Neural crest cell (in vitro differentiated cells): ENCODE data around the gene ERMAP. TPM values are rescaled to one million over a fixed set of nuclear protein-coding genes. Genes with fewer than 3 reads are reported as not detected.

Experiments
- DNase-seq: peaks from one replicate; pipeline ENCODE4 v3.0.0; 2021; ENCODE audit warnings: low read depth, mixed read lengths, low spot score
- H3K27ac Mint-ChIP-seq: one replicate; pipeline ENCODE4 v1.8.0; 2021; ENCODE audit warnings: mild to moderate bottlenecking, mixed read lengths; ENCODE audit not compliant: unreplicated experiment
- H3K27me3 Mint-ChIP-seq: 2 replicates; pipeline ENCODE4 v1.8.0; 2021; ENCODE audit warnings: low read depth, mild to moderate bottlenecking, mixed read lengths
- H3K36me3 Mint-ChIP-seq: 2 replicates; pipeline ENCODE4 v1.8.0; 2021; ENCODE audit warnings: low read depth, mild to moderate bottlenecking, mixed read lengths
- H3K4me1 Mint-ChIP-seq: 2 replicates; pipeline ENCODE4 v1.8.0; 2021; ENCODE audit warnings: mixed read lengths
- H3K4me3 Mint-ChIP-seq: one replicate; pipeline ENCODE4 v1.8.0; 2021; ENCODE audit warnings: mild to moderate bottlenecking, mixed read lengths
- H3K9me3 Mint-ChIP-seq: 2 replicates; pipeline ENCODE4 v1.8.0; 2021; ENCODE audit warnings: mixed read lengths
- CTCF ChIP-seq: fragments of 200-600 bp; sonication (generic); conservative IDR thresholded peaks from 2 replicates; pipeline ENCODE4 v1.5.0; 2021; ENCODE audit warnings: antibody characterized with exemption, mild to moderate bottlenecking
- total RNA-seq: library from RNA; stranded (reverse); gene quantifications from 2 replicates; pipeline ENCODE4 v1.2.1, GENCODE V29; 2021

The ERMAP gene
- total RNA-seq, 1 donor from 2014 or later: 8.8 TPM

GRCh38 chr1:42845866-42846256, 28.9 kb downstream of the ERMAP start:
- H3K4me1 Mint-ChIP-seq: peaks cover 51% of the 10 kb centered on the region
- no peak for TF ChIP-seq CTCF
- no peaks in the 10 kb centered on the region for H3K27me3 Mint-ChIP-seq
- no peak overlapping the region for H3K27ac Mint-ChIP-seq
- H3K36me3 Mint-ChIP-seq: peaks cover 18% of the 10 kb centered on the region
- H3K9me3 Mint-ChIP-seq: peaks cover 3% of the 10 kb centered on the region
- peak overlapping the region; percentile 93 for H3K4me3 Mint-ChIP-seq
- no peak for DNase-seq

GRCh38 chr1:42846257-42847110, 29.6 kb downstream of the ERMAP start, which contains the start of gene ZNF691:
ZNF691 (plus strand) TSS chr1:42846613; CDS start chr1:42849659, 3,046 bp downstream.
- DNase-seq: peak; percentile 80
- peaks cover 25% of the 10 kb centered on the region for H3K36me3 Mint-ChIP-seq
- H3K9me3 Mint-ChIP-seq: peaks cover 3% of the 10 kb centered on the region
- peaks cover 51% of the 10 kb centered on the region for H3K4me1 Mint-ChIP-seq
- H3K27ac Mint-ChIP-seq: peak within 1 kb of the TSS; percentile 3
- H3K4me3 Mint-ChIP-seq: peak within 1 kb of the TSS; percentile 93
- H3K27me3 Mint-ChIP-seq: no peaks in the 10 kb centered on the region
- peak; percentile 54 for TF ChIP-seq CTCF

- no peak for TF ChIP-seq CTCF
- no peaks in the 10 kb centered on the region for H3K27me3 Mint-ChIP-seq
- peaks cover 51% of the 10 kb centered on the region for H3K4me1 Mint-ChIP-seq
- no peak for DNase-seq
- H3K27ac Mint-ChIP-seq: peak overlapping the region; percentile 3
- H3K36me3 Mint-ChIP-seq: peaks cover 26% of the 10 kb centered on the region
- peak overlapping the region; percentile 93 for H3K4me3 Mint-ChIP-seq
- peaks cover 4% of the 10 kb centered on the region for H3K9me3 Mint-ChIP-seq
Measured at GRCh38 chr1:42847111-42847595, 30.2 kb downstream of the ERMAP start.

- Mint-ChIP-seq H3K27ac (no peak overlapping the region), H3K4me1 (peaks cover 54% of the 10 kb centered on the region), H3K4me3 (peak overlapping the region; percentile 93), H3K36me3 (peaks cover 32% of the 10 kb centered on the region), H3K9me3 (peaks cover 7% of the 10 kb centered on the region), H3K27me3 (no peaks in the 10 kb centered on the region)
- DNase-seq: no peak
- TF ChIP-seq CTCF: no peak
Measured at GRCh38 chr1:42847721-42848460, 31.0 kb downstream of the ERMAP start.

GRCh38 chr1:42848823-42849537, 32.1 kb downstream of the ERMAP start:
- TF ChIP-seq CTCF: no peak
- H3K36me3 Mint-ChIP-seq: peaks cover 42% of the 10 kb centered on the region
- no peaks in the 10 kb centered on the region for H3K27me3 Mint-ChIP-seq
- DNase-seq: no peak
- no peak overlapping the region for H3K27ac Mint-ChIP-seq
- H3K4me1 Mint-ChIP-seq: peaks cover 43% of the 10 kb centered on the region
- H3K9me3 Mint-ChIP-seq: peaks cover 7% of the 10 kb centered on the region
- H3K4me3 Mint-ChIP-seq: peak overlapping the region; percentile 93
